Peyer's patch (tissue), 4 donors: ENCODE measurements around the gene CHRD. TPM values are rescaled to one million over a fixed set of nuclear protein-coding genes. Genes with fewer than 3 reads are reported as not detected.
A peak's percentile ranks its signal among the peaks of the same experiment; 100 is the strongest.

Experiments
- DNase-seq, 3 donors: peaks; one replicate each; pipeline ENCODE4 v3.0.0-alpha.2; 2017 to 2019
- H3K27ac ChIP-seq, 4 donors: fragments of 200-600 bp; sonication (generic); one replicate each; pipeline ENCODE4 v1.5.1; 2016 to 2019
- H3K27me3 ChIP-seq, 2 donors: fragments of 200-600 bp; sonication (generic); one replicate each; pipeline ENCODE4 v1.5.1; 2019
- H3K36me3 ChIP-seq, 3 donors: fragments of 200-600 bp; sonication (generic); one replicate each; pipeline ENCODE4 v1.5.1; 2016 to 2019
- H3K4me1 ChIP-seq, 4 donors: fragments of 200-600 bp; sonication (generic); one replicate each; pipeline ENCODE4 v1.5.1; 2016 to 2019
- H3K4me3 ChIP-seq, 4 donors: fragments of 200-600 bp; sonication (generic); 1 replicate in 3 of 4; 2 replicates in 1 of 4; pipeline ENCODE4 v1.5.1; 2016 to 2019; ENCODE audit warnings: mild to moderate bottlenecking in 1 of 4
- H3K9me3 ChIP-seq, 4 donors: fragments of 200-600 bp; sonication (generic); one replicate each; pipeline ENCODE4 v1.5.1; 2016 to 2019; ENCODE audit warnings: mild to moderate bottlenecking in 1 of 4
- CTCF ChIP-seq, 6 experiments: fragments of 450-650 bp in 4 of 6; fragments of 200-600 bp in 2 of 6; sonication (generic) in 1 of 6; IDR thresholded peaks; one replicate each; pipeline ENCODE4 v1.5.1; 2017 to 2019; ENCODE audit warnings: antibody characterized with exemption in 6 of 6, mild to moderate bottlenecking in 3 of 6, moderate library complexity in 1 of 6
- POLR2A ChIP-seq, 2 donors: fragments of 450-650 bp; IDR thresholded peaks; one replicate each; pipeline ENCODE4 v1.5.1; 2017; ENCODE audit warnings: antibody characterized with exemption in 2 of 2, mild to moderate bottlenecking in 2 of 2, moderate library complexity in 2 of 2
- total RNA-seq, 4 donors: library from RNA; depleted of rRNA; stranded (reverse); fragments of >200 nt; gene quantifications; one replicate each; pipeline ENCODE4 v1.1.0, GENCODE V29; 2016

CHRD gene
- total RNA-seq, 4 donors from 2014 or later = 0.53 to 17.3 (median 4.4) TPM

DNA sequence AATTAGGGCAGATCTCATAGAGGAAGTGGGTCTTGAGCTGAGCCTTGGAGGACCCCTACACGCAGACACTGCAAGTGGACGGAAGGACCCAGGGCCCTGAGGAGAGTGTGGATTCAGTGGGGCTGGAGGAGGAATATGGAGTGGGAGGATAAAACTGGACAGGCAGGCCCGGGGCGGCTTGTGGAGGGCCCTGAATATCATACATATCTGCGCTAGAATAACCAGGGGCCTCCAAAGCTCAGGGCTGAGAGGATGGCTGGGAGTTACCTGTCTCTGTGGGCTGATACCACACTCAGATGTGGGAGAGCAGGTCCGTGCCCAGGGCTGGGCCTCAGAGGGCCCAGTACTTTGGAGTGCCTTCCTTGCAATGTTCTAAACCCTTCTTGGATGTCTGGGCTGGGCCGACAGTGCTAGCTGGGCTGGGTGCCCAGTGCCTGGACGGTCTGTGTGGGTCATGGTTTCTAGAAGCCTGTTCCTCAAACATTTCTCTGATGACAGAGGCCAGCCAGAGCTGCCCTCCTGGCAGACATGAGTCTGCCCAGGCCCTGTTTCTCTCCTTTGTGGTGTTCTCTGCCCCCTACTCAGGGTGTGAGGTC, 29.6 kb downstream of the CHRD start:
- TF ChIP-seq CTCF (IDR thresholded peaks at IDR 0.05) (no peak), POLR2A (IDR thresholded peaks at IDR 0.05) (no peak)
- DNase-seq = peak in 1 of 3 donors; percentile 36
- no peaks in the 10 kb centered on the region for H3K36me3 ChIP-seq
- no peaks in the 10 kb centered on the region for H3K9me3 ChIP-seq
- no peaks in the 10 kb centered on the region for H3K27me3 ChIP-seq
- no peaks in the 10 kb centered on the region for H3K4me1 ChIP-seq
- H3K27ac ChIP-seq = no peak overlapping the region
- H3K4me3 ChIP-seq = no peak overlapping the region

- Histone ChIP-seq H3K27ac (no peak overlapping the region), H3K9me3 (no peaks in the 10 kb centered on the region), H3K4me3 (no peak overlapping the region), H3K36me3 (no peaks in the 10 kb centered on the region), H3K27me3 (no peaks in the 10 kb centered on the region), H3K4me1 (no peaks in the 10 kb centered on the region)
- TF ChIP-seq POLR2A (IDR thresholded peaks at IDR 0.05) (no peak), CTCF (IDR thresholded peaks at IDR 0.05) (no peak)
- DNase-seq = peak in 1 of 3 donors; percentile 19
Measured at GRCh38 chr3:184409946-184410500, 30.2 kb downstream of the CHRD start.

DNA sequence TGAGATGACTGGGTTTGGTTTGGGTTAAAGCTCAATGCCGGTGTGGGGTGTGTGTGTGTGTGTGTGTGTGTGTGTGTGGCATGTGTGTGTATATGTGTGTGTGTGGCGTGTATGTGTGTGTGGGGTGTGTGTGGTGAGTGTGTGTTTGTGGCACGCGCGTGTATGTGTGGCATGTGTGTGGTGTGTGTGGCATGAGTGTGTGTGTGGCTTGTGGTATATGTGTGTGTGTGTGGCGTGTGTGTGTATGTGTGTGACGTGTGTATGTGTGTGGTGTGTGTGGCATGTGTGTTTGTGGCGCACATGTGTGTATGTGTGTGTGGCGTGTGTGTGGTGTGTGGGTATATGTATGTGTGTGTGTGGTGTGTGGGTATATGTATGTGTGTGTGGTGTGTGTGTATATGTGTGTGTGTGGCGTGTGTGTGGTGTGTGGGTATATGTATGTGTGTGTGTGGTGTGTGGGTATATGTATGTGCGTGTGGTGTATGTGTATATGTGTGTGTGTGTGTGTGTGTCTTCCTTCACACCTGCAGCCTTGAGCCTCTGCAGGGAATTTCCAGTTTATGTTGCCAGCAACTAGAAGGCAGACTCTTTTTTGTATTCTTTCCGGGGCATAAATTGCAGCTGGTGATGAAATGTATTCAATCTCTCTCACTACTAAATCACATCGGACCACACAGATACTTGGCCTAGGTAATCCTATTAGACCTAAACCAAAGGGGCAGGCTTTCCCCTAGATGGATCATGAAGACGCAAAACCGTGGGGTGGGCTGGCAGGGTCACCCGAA, 34.8 kb downstream of the CHRD start:
- H3K36me3 ChIP-seq = no peaks in the 10 kb centered on the region
- no peaks in the 10 kb centered on the region for H3K4me1 ChIP-seq
- H3K27ac ChIP-seq = no peak overlapping the region
- no peak overlapping the region for H3K4me3 ChIP-seq
- no peaks in the 10 kb centered on the region for H3K9me3 ChIP-seq
- peak in 1 of 3 donors; percentile 24 for DNase-seq
- no peak for TF ChIP-seq CTCF (IDR thresholded peaks at IDR 0.05)
- no peak for TF ChIP-seq POLR2A (IDR thresholded peaks at IDR 0.05)
- no peaks in the 10 kb centered on the region for H3K27me3 ChIP-seq

DNA sequence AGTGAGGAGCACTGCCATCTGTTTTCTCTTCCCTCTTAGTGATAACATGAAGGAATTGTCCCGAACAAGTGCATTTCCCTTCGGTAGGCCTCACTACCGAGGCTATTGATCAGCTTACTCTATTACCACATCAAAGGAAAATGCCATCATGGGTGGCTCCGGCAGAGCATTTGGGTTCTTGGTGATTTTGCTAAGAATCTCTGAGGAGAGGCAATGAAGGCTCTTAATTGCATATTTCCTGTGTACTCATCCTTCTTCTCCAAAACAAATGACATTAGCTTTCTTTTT, 35.3 kb downstream of the CHRD start:
- Histone ChIP-seq H3K27me3 (no peaks in the 10 kb centered on the region), H3K4me1 (no peaks in the 10 kb centered on the region), H3K9me3 (no peaks in the 10 kb centered on the region), H3K27ac (no peak overlapping the region), H3K4me3 (no peak overlapping the region), H3K36me3 (no peaks in the 10 kb centered on the region)
- no peak for TF ChIP-seq POLR2A (IDR thresholded peaks at IDR 0.05)
- no peak for TF ChIP-seq CTCF (IDR thresholded peaks at IDR 0.05)
- no peak for DNase-seq

- Histone ChIP-seq H3K27ac (no peak overlapping the region), H3K4me3 (no peak overlapping the region), H3K36me3 (no peaks in the 10 kb centered on the region), H3K27me3 (no peaks in the 10 kb centered on the region), H3K9me3 (no peaks in the 10 kb centered on the region), H3K4me1 (no peaks in the 10 kb centered on the region)
- DNase-seq = peak; percentile 58 to 87 (median 77)
- peak; percentile 43 to 86 (median 82) for TF ChIP-seq CTCF (IDR thresholded peaks at IDR 0.05)
- TF ChIP-seq POLR2A (IDR thresholded peaks at IDR 0.05) = no peak
Measured at GRCh38 chr3:184417619-184418327, 37.9 kb downstream of the CHRD start.
